Measurements from ENCODE around the gene CD33. TPM values are rescaled to one million over a fixed set of nuclear protein-coding genes. Genes with fewer than 3 reads are reported as not detected.

Gene CD33
- total RNA-seq = 8.5 and 10.4 TPM in 2 replicates

DNA sequence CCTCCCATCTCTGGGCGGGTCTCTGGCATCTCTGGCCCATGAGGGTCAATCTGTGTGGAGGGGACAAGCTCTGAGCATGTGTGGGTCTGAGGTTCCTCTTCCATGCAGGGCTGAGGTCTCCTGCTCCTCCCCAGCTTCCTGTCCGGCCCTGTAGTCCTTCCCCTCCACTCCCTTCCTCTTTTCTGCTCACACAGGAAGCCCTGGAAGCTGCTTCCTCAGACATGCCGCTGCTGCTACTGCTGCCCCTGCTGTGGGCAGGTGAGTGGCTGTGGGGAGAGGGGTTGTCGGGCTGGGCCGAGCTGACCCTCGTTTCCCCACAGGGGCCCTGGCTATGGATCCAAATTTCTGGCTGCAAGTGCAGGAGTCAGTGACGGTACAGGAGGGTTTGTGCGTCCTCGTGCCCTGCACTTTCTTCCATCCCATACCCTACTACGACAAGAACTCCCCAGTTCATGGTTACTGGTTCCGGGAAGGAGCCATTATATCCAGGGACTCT is at the start of gene CD33:
CD33 (plus strand) TSS at position 183 of the 496 bp plus-strand sequence; CDS start at position 222, 39 bp downstream.
- intact Hi-C loops (cut with micrococcal nuclease) = loop anchor here (5.0 kb wide), 1 partner anchor 32 kb away; no protein-coding TSS in a partner anchor

DNA sequence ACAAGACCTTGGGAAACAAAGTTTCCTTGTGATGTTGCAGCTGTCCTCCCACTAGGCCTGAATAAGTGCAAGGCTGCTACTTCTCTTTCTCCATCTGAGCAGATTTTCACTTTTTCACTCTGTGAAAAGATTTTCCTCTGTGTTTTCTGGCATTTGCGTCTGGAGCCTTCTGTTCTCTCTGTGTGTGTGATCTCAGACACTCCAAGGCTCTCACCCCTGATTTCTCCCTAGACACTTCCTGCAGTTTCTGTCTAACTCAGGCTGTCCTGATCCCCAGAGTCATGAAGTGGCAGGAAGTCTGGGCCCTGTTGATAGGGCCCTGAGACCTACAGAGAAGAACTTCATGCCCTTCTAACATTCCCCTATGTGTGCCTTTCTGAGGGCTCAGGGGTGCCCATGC is 45.6 kb upstream of the CD33 start:
- intact Hi-C loops (cut with micrococcal nuclease) = no loop called here

DNA sequence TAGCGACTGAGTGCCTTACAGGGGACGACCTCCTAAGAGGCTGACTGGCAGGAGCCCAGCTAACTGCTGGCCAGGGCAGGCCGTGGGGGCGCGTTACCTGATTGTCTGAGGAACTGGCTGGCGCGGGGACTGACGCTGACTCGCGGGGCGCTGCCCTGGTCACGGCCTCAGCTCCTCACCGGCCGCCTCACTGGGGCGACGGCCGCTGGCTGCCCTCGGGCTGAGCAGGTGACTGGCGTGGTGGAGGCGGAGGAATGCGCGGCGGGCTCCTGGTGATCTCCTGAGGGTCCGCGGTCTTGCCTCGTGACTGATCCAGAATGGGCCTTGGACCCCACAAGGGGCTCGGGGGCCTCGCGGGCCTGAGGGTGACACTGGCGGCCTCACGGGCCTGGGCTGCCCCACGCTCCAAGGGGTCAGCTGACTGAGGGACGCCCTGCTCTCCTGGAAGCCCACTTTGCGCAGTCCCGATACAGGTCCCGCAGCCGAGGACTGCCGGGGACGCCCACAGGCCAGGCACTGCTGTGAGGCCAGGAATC is 43.4 kb upstream of the CD33 start:
- intact Hi-C loops (cut with micrococcal nuclease) = no loop called here

DNA sequence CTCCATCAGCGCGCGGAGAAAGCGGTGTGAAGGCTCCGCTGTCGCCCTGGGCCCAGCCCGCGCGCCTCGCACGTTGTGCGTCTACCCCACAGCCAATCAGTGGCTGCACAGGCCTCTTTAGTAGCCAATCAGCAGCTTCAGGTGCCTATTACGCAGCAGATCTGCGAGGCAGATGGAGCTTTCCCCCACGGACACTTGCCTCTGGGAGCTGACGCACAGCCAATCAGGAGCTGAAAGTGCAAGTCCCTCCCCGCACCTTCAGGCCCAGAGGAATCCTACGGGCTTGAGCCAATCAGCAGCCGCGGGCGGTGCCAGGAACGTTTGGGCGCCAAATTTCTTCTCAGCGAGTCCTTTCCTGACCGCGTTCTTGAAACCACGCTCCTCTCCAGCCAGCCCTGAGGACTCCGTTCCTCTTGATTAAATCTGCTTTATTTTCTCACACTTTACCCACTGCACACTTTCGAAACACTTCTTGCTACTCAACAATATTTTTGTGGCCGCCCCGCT is 42.9 kb upstream of the CD33 start:
- intact Hi-C loops (cut with micrococcal nuclease) = no loop called here

DNA sequence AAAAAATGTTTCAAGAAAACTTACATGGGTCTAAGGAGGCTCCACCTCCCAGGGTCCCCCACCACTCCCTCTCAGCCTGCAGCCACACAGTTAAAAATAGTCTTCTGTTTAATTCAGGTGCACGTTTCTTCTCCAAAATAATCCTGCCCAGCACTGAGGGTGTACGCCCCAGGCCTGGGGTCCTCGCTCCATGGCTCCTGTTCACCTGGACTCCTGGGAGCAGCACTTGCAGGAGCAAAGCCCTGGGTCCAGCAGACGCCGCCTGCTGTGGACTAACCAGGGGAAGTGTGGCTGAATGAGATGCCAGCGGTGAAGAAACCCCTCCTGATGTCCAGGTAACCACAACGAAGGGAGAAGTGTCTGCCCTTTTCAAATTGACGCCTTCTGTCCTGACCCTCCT is 41.3 kb upstream of the CD33 start:
- intact Hi-C loops (cut with micrococcal nuclease) = no loop called here

DNA sequence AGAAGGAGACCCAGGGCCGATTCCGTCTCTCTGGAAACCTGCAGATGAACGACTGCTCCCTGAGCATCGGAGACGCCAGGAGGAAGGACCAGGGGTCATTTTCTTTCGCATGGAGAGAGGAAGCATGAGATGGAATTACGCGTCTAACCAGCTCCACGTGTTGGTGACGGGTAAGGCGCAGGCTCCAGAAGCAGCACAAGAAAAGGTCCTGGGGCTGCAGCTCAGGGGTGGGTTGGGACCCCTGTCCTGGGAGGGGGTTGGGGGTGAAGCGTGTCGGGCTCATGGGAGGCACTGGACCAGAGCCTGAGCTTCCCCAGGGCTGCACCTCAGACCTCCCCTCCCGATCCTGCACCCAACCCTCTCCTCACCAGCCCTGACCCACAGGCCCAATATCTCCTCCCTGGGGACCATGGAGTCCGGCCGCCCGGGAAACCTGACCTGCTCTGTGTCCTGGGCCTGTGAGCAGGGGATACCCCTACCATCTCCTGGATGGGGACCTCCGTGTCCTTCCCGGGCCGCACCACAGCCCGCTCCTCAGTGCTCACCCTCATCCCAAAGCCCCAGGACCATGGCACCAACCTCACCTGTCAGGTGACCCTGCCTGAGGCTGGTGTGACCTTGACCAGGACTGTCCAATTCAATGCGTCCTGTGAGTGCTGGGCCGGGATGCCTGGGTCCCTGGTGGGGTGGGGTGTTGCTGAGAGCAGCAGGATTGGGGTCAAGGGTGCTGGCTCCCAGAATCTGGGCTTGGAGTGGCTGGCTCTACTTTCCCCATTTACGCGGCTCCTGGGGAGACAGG is 39.6 kb upstream of the CD33 start:
- intact Hi-C loops (cut with micrococcal nuclease) = no loop called here

DNA sequence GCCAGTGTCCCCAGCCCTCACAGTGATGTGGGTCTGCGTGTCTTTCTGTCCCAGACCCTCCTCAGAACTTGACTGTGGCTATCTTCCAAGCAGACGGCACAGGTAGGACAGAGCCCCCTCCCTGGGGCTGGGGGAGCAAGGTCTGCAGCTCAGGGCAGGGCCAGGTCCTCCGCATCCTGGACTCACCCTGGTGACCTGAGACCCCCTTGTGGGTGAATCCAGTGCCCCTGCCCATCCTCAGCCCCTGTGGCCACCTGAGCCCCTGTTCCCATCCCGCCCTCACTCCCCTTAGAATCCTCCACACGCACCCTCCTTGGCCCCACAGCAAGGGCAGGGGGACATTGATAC is 39.0 kb upstream of the CD33 start:
- intact Hi-C loops (cut with micrococcal nuclease) = no loop called here

DNA sequence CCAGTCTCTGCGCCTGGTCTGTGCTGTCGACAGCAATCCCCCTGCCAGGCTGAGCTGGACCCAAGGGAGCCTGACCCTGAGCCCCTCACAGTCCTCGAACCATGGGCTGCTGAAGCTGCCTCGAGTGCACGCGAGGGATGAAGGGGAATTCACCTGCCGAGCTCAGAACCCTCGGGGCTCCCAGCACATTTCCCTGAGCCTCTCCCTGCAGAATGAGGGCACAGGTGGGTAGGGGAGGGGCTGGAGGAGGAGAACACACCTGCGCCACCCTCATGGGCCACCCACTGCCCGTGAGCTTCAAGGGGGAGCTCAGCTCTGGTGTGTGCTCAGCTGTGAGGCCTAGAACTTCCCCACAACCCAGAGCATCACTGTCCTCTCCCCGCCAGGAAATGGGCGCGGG is 38.6 kb upstream of the CD33 start:
- intact Hi-C loops (cut with micrococcal nuclease) = no loop called here

DNA sequence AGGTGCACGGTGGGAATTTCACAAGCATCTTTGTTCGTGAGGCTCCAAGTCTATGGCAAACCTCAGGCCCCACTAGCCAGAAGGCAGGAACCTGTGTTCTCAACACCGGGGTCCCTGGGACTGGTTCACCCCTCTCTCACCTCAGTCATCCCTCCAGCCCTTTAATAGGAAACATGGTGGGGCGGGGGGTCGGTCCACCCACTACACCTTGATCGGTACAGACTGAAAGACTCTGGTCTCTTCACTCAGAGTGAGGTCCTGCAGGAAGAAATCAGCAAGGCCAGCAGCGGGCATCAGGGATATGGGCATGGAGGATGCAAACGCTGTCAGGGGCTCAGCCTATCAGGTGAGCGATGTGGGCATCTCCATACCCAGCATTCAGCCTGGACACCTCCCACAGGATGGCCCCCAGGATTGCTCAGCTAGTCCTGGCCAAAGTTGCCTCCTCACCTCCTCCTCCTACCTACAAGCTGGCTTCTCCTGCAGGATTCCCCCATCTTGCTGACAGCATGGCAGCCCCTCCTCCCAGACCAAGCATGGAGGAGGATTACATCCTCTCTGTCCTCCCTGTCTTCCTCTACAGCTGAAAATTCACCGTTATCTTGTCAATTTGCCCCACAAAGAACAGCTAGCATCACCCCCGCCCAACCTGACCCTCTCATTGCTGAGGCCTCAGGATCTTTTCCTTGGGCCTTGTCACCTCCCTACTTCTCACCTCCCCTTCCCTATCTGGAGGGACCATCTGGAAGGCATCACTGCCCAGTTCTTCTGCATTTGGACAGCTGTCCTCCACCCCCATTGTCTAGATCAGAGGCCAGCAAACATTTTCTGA is 37.3 kb upstream of the CD33 start:
- intact Hi-C loops (cut with micrococcal nuclease) = no loop called here

DNA sequence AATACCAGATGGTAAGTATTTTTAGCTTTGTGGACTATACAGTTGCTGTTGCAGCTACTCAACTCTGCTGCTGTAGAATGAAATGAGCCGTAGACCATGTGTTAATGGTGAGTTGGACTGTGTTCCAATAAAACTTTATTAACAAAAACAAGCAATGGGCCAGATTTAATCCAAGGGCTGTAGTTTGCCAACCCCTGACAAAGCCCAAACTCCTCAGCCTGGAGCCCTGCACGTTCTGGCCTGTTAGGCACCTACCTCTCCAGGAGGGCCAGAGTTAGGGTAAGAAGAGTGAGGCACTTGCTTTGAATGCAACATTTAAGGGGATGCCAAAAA is 36.7 kb upstream of the CD33 start:
- intact Hi-C loops (cut with micrococcal nuclease) = no loop called here

DNA sequence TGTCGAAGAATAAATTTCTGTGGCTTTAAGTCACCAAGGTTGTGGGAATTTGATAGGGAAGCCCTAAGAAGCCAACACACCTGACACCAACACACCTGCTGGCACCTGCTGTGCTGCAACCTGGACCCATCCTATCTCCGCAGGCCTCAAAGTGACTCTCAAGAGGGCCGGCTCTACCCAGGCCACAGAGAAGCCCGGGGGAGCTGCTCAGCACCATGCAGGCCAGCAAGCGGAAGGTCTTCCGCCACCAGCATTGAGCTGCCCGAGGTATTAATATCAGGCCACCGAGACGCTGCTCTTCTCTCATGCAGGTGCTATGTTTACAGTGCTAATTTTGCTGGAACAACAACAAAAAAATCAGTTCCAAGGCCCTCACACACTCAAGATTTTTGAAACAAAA is 32.2 kb upstream of the CD33 start:
- intact Hi-C loops (cut with micrococcal nuclease) = no loop called here

DNA sequence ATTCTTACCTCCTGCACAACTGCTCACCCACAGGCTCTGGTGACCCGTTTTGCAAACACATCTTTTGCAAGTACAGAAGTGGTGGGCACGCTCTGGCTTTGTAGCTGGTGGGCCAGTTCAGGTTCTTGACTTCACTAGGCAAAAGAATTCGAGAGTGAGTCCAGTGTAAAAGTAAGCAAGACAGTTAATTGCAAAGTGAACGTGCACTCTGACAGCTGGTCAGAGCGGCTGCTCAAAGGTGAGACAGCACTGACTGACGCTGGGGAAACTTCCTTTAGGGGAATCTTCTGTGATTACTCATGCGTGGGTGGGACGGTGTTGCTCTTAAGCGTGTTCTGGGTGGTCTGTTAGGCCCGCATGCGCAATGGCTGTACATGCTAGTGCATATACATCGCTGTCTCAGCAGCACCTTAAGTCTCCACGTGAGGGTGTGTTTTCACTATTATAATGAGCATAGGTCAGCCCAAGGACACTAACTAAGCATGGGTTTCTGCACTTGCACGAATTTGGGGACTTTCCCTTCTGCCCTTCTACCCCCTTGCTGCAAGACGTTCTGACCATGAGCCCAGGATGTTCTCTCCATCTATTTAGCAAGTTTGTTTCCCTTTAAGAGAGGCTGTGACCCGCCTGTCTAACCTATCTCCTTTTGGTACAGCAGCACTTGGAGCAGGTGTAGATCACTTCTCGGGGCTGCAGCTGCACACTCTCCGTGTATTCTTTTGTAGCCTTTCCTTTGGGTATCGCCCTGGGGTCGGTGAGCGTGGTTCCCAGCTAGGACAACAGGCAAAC is 30.2 kb upstream of the CD33 start:
- intact Hi-C loops (cut with micrococcal nuclease) = no loop called here

DNA sequence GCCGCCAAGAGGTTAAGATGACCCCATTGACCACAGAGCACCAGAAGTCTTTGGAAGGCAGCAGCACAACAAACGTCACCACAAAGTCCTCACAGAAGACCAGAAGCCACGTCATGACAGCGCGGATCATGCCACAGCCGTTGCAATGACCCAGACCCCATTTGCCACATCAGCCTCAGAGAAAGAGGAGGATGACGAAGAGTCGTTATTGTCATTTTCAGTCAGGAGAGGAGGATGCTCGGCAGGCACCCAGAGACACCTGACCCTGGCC is 29.6 kb upstream of the CD33 start:
- intact Hi-C loops (cut with micrococcal nuclease) = no loop called here

DNA sequence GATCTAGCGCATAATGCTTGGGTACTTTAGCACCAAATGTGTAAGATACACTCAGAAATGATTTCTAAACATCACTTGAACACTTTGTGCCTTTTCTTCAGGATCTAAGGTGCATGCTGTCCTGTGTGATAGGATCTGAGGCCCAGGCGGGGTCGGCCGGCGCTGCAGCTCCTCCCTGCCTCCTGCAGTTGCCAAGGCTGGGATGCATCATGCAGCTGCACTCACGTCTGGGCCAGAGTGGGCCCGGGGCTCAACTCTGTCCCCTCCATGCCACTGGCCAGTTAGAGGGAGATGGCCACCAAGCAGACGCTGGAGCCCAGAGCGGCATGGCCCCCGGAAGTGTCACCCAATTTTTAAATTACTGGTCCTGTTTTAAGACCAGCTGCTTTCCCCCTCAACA is 29.3 kb upstream of the CD33 start:
- intact Hi-C loops (cut with micrococcal nuclease) = no loop called here

DNA sequence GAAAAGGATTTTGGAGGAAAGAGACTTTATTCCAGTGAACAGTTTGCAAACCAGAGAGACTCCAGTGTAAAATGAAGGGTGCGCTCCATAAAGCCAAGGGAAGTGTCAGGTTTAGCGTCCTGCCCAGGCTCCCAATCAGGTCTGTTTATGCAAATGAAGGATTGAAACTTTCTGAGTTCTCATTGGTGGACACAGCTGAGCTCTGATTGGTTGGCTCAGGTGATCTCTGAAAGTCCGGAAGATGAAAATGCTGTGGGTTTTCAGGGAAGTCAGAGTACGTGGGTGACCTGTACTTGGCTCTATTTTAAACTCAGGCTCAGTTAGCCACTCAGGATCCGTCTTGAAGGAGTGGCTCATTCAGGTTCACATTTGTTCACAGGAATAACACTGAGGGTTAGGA is 28.7 kb upstream of the CD33 start:
- intact Hi-C loops (cut with micrococcal nuclease) = no loop called here

DNA sequence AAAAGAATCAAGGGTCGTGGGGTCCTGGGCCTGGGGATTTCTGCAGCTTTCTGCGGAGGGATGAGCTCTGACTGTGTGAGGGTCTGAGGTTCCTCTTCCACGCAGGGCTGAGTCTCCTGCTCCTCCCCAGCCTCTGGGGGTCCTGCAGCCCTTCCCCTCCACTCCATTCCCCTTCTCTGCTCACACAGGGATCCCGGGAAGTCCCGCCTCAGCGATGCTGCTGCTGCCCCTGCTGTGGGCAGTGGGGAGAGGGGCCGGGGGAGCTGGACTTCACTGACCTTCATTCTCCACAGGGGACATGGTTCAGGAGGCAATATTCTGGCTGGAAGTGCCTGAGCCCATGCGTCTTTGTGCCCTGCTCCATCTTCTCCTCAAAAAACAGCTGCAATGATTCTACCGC is 26.2 kb upstream of the CD33 start:
- intact Hi-C loops (cut with micrococcal nuclease) = no loop called here

DNA sequence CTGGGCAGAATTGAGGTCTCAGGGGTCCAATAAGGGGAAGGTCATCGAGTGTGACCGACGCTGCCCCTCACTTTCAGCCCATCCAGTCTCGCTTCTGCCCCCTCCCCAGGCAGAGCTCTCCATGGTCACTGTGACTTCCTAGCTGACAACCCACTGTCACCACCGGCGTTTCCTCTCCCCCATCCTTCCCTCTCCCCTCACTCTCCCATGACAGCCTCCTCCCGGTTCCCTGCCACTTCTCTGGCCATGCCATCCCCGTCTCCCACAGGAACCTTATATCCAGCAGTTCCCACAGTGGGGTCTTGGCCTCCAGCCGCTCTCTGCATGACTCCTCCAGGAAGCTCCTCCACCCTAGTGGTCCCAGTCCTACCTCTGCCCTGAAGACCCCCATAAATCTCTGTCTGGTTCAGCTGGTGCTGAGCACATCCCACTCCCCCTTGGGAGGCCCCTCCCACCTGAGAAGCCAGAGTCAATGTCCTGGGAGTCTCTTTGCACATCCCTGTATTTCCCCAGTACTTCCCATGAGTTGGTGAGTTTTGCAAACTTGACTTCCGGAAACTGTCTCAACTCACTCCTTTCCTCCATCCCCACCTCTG is 24.7 kb upstream of the CD33 start:
- intact Hi-C loops (cut with micrococcal nuclease) = no loop called here

DNA sequence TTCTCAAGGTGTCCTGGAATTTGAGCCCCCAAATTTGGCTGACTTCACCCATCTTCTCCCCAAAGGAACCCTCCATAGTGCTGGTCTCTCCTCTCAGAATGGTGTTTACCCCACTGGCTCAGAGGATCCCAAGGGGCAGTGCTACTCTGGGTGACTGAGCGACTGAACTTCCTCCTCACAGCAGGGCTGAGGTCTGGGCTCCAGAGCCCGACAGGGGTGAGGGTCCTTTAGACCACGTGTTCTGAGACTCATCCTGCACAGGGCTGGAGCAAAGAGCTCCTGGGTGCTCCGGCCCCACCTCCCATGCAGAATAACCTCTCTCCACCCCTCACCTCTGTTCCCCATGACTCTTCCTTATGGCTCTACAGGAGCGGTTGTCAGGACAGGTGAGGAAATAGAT is 23.2 kb upstream of the CD33 start:
- intact Hi-C loops (cut with micrococcal nuclease) = no loop called here

DNA sequence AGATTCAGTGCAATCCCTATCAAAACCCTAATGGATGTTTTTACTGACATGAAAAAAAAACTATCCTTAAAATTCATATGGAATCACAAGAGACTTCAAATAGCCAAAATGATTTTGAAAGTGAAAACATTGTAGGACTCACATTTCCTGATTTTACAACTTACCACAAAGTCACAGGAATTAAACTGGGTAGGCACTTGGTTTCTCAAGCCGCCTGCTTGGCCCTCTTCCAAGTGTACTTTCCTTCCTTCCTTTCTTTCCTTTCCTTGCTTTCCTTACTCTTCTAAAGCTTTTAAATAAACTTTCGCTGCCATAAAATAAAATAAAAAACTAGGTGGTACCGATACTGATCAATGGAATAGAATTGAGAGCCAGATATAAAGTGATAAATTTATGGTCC is 21.0 kb upstream of the CD33 start:
- intact Hi-C loops (cut with micrococcal nuclease) = no loop called here

DNA sequence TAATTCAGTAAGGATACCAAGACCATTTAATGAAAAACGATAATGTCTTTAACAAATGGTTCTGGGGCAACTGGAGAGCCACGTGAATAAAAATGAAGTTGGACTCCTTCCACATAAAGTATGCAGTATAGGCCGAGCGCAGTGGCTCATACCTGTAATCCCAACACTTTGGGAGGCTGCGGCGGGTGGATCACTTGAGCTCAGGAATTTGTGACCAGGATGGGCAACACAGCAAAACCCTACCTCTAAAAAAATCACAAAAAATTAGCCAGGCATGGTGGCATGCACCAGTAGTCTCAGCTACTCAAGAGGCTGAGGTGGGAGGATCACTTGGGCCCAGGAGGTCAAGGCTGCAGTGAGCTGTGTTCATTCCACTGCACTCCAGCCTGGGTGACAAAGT is 20.6 kb upstream of the CD33 start:
- intact Hi-C loops (cut with micrococcal nuclease) = no loop called here

DNA sequence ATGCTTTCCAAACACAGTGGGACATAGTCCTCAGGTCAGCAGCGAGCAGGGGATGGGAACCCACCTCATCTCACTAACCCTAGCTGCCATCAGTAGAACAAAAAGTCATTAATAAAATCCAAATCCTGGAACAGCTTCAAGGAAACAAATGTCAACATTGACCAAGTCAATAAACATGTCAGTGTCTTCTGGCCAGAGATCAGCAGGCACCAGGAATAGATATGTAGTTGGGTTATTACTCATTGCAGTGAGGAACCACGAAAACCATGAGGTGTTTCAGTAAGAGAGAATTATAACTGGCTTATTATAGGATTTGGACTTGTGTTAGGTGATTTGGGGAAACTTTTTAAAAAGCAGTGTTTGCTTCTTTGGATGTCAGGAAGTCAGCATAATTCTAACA is 17.1 kb upstream of the CD33 start:
- intact Hi-C loops (cut with micrococcal nuclease) = no loop called here
